HCT116 (cell line): ENCODE results near the gene L1CAM. TPM values are rescaled to one million over a fixed set of nuclear protein-coding genes. Genes with fewer than 3 reads are reported as not detected.

Source experiments
- ATAC-seq: fragments of 200-7000 bp; cut with Tn5 transposase; 2 replicates; pipeline ENCODE4 v1.9.1; 2020; ENCODE audit warnings: mild to moderate bottlenecking, moderate library complexity
- BruUV-seq: library from RNA; stranded (reverse); fragments of 400-500 nt; replicated peaks from 2 replicates; lab custom pipeline; 2021; lab: Mats Ljungman, UMichigan
- CTCF ChIA-PET: fragments of 300-600 bp; sonication (Branson Sonifier 250); formaldehyde crosslinking; loops from one replicate; lab custom pipeline; 2021; ENCODE audit warnings: antibody characterized with exemption; lab: Charles Lee
- POLR2A ChIA-PET: fragments of 300-600, 350-600 bp; sonication (Branson Sonifier 250); formaldehyde crosslinking; loops from one replicate; lab custom pipeline; 2021; ENCODE audit warnings: antibody characterized with exemption; lab: Charles Lee
- RAD21 ChIA-PET, 2 experiments: fragments of 300-600 bp; sonication (Branson Sonifier 250); formaldehyde crosslinking; loops; one replicate each; lab custom pipeline; 2023; ENCODE audit warnings: low total read pairs in 2 of 2; ENCODE audit not compliant: uncharacterized antibody in 2 of 2, unreplicated experiment in 2 of 2, low non-redundant PET in 1 of 2; lab: Charles Lee
- DNase-seq: peaks from one replicate; pipeline ENCODE4 v3.0.0-alpha.2; 2010; ENCODE audit warnings: low read depth, low spot score
- H2AFZ ChIP-seq: fragments of 200-600 bp; shearing (Covaris generic), sonication (generic); 2 replicates; pipeline ENCODE4 v1.6.1; 2017; ENCODE audit warnings: low read depth, mixed run types, mixed read lengths, antibody characterized with exemption, low read length; ENCODE audit not compliant: poor library complexity, severe bottlenecking
- H3K27ac ChIP-seq: 2 replicates; pipeline ENCODE4 v1.5.1; 2012; ENCODE audit warnings: low read depth, low read length
- H3K27me3 ChIP-seq: fragments of 200-600 bp; sonication (generic); 2 replicates; pipeline ENCODE4 v1.6.1; 2016; ENCODE audit warnings: mixed run types, low read length, mixed read lengths; ENCODE audit not compliant: insufficient read depth
- H3K36me3 ChIP-seq, 2 experiments: fragments of 200-500 bp in 1 of 2; fragments of 200-600 bp in 1 of 2; sonication (Bioruptor generic) in 1 of 2; sonication (generic) in 1 of 2; 2 replicates each; pipeline versions ENCODE4 v1.5.1 to v1.6.1; 2014 to 2016; ENCODE audit warnings: low read length in 2 of 2, inconsistent platforms in 1 of 2, mixed read lengths in 1 of 2, mixed run types in 1 of 2; ENCODE audit not compliant: insufficient read depth in 2 of 2, control insufficient read depth in 1 of 2
- H3K4me1 ChIP-seq, 2 experiments: fragments of 200-600 bp in 1 of 2; sonication (generic) in 1 of 2; 2 replicates each; pipeline versions ENCODE4 v1.5.1 to v1.6.1; 2012 to 2017; ENCODE audit warnings: low read length in 2 of 2, inconsistent platforms in 1 of 2, mild to moderate bottlenecking in 1 of 2, mixed read lengths in 1 of 2, mixed run types in 1 of 2, moderate library complexity in 1 of 2; ENCODE audit not compliant: insufficient read depth in 2 of 2, control insufficient read depth in 1 of 2
- H3K4me2 ChIP-seq: fragments of 200-600 bp; sonication (generic); 2 replicates; pipeline ENCODE4 v1.6.1; 2017; ENCODE audit warnings: mixed run types, low read length, mixed read lengths
- H3K4me3 ChIP-seq, 2 experiments: fragments of 200-600 bp in 1 of 2; sonication (generic) in 1 of 2; replicated peaks in 1 of 2; 2 replicates each; pipeline ENCODE4 v1.5.1; 2011 to 2016; ENCODE audit warnings: low read length in 2 of 2, control low read depth in 1 of 2, low read depth in 1 of 2, mild to moderate bottlenecking in 1 of 2, mixed read lengths in 1 of 2, mixed run types in 1 of 2
- H3K79me2 ChIP-seq: fragments of 200-600 bp; sonication (generic); 2 replicates; pipeline ENCODE4 v1.6.1; 2017; ENCODE audit warnings: mild to moderate bottlenecking, mixed run types, low read length, moderate library complexity, mixed read lengths; ENCODE audit not compliant: insufficient read depth
- H3K9ac ChIP-seq: fragments of 200-600 bp; sonication (generic); 2 replicates; pipeline ENCODE4 v1.6.1; 2016; ENCODE audit warnings: low read length, mixed read lengths
- H3K9me2 ChIP-seq: fragments of 200-600 bp; sonication (generic), shearing (Covaris generic); 2 replicates; pipeline ENCODE4 v1.6.1; 2017; ENCODE audit warnings: mixed run types, mild to moderate bottlenecking, moderate library complexity; ENCODE audit not compliant: insufficient read depth
- H3K9me3 ChIP-seq, 2 experiments: fragments of 200-500 bp in 1 of 2; fragments of 200-600 bp in 1 of 2; sonication (Bioruptor generic) in 1 of 2; sonication (generic) in 1 of 2; 2 replicates each; pipeline ENCODE4 v1.6.1; 2014 to 2017; ENCODE audit warnings: low read length in 2 of 2, mixed read lengths in 2 of 2, inconsistent platforms in 1 of 2, low read depth in 1 of 2, mild to moderate bottlenecking in 1 of 2, mixed run types in 1 of 2, moderate library complexity in 1 of 2; ENCODE audit not compliant: control insufficient read depth in 1 of 2, insufficient read depth in 1 of 2
- H4K20me1 ChIP-seq: fragments of 200-600 bp; sonication (generic), shearing (Covaris generic); 2 replicates; pipeline ENCODE4 v1.6.1; 2017; ENCODE audit warnings: mixed run types, mild to moderate bottlenecking, moderate library complexity; ENCODE audit not compliant: insufficient read depth
- CBX3 ChIP-seq: IDR thresholded peaks from 2 replicates; pipeline ENCODE4 v1.6.1; 2012; ENCODE audit warnings: low read depth
- CEBPB ChIP-seq: IDR thresholded peaks from 2 replicates; pipeline ENCODE4 v1.6.1; 2012; ENCODE audit warnings: low read depth
- EGR1 ChIP-seq: IDR thresholded peaks from 2 replicates; pipeline ENCODE4 v1.6.1; 2012; ENCODE audit warnings: low read depth
- ELF1 ChIP-seq: IDR thresholded peaks from 2 replicates; pipeline ENCODE4 v1.6.1; 2012; ENCODE audit warnings: low read depth, borderline replicate concordance
- EZH2 ChIP-seq: fragments of 200-600 bp; sonication (generic); IDR thresholded peaks from 2 replicates; pipeline ENCODE4 v1.6.1; 2017; ENCODE audit warnings: antibody characterized with exemption, mixed run types
- EZH2phosphoT487 ChIP-seq: fragments of 200-600 bp; IDR thresholded peaks from 2 replicates; pipeline ENCODE4 v1.6.1; 2018; ENCODE audit warnings: antibody characterized with exemption, borderline replicate concordance
- FOSL1 ChIP-seq: IDR thresholded peaks from 2 replicates; pipeline ENCODE4 v1.6.1; 2012; ENCODE audit warnings: low read depth
- JUND ChIP-seq: IDR thresholded peaks from 2 replicates; pipeline ENCODE4 v1.6.1; 2012
- POLR2A ChIP-seq: IDR thresholded peaks from 2 replicates; pipeline ENCODE4 v1.7.0; 2011; ENCODE audit warnings: borderline replicate concordance; ENCODE audit not compliant: insufficient read depth, insufficient read length; ENCODE audit errors: extremely low read depth
- POLR2AphosphoS5 ChIP-seq: IDR thresholded peaks from 2 replicates; pipeline ENCODE4 v1.6.1; 2011; ENCODE audit warnings: mild to moderate bottlenecking, low read depth, low read length, moderate library complexity
- RAD21 ChIP-seq: IDR thresholded peaks from 2 replicates; pipeline ENCODE4 v1.6.1; 2012; ENCODE audit warnings: low read depth, mild to moderate bottlenecking
- SIN3A ChIP-seq: IDR thresholded peaks from 2 replicates; pipeline ENCODE4 v1.6.1; 2012; ENCODE audit warnings: low read depth
- SP1 ChIP-seq: IDR thresholded peaks from 2 replicates; pipeline ENCODE4 v1.6.1; 2012; ENCODE audit warnings: low read depth
- SRF ChIP-seq: IDR thresholded peaks from 2 replicates; pipeline ENCODE4 v1.6.1; 2012; ENCODE audit warnings: low read depth
- YY1 ChIP-seq: IDR thresholded peaks from 2 replicates; pipeline ENCODE4 v1.6.1; 2011; ENCODE audit warnings: low read length, low read depth, moderate library complexity, mild to moderate bottlenecking; ENCODE audit not compliant: insufficient replicate concordance; ENCODE audit errors: extremely low read depth
- ZFX ChIP-seq: fragments of 450-650 bp; IDR thresholded peaks from 2 replicates; pipeline ENCODE4 v1.6.1; 2017
- ZNF274 ChIP-seq: fragments of 200-500 bp; sonication (Bioruptor generic); IDR thresholded peaks from 2 replicates; pipeline ENCODE4 v1.6.1; 2014; ENCODE audit warnings: mild to moderate bottlenecking, low read depth, low read length, inconsistent platforms
- intact Hi-C: fragments of 100-400 bp; cut with micrococcal nuclease; formaldehyde crosslinking; loops from 2 replicates; pipeline ENCODE4 v1.10.0; 2022
- total RNA-seq: library from RNA; stranded (reverse); gene quantifications from one replicate; pipeline ENCODE4 v1.2.1, GENCODE V29; 2021; ENCODE audit not compliant: unreplicated experiment
- TF ChIP-seq, protein P1 (sequence below), 3 experiments: fragments of 200-600 bp in 1 of 3; sonication (generic) in 1 of 3; IDR thresholded peaks in 2 of 3; conservative IDR thresholded peaks in 1 of 3; 2 replicates each; pipeline ENCODE4 v1.5.1; 2012 to 2017; ENCODE audit warnings: low read depth in 2 of 3, low read length in 2 of 3, antibody characterized with exemption in 1 of 3, borderline replicate concordance in 1 of 3, control low read depth in 1 of 3, mild to moderate bottlenecking in 1 of 3, mixed read lengths in 1 of 3, mixed run types in 1 of 3, moderate library complexity in 1 of 3; ENCODE audit not compliant: insufficient read depth in 1 of 3
- TF ChIP-seq, protein P2 (sequence below): IDR thresholded peaks from 2 replicates; pipeline ENCODE4 v1.6.1; 2011; ENCODE audit warnings: mild to moderate bottlenecking, low read length, moderate library complexity; ENCODE audit not compliant: insufficient replicate concordance; ENCODE audit errors: extremely low read depth
- TF ChIP-seq, protein P3 (sequence below): IDR thresholded peaks from 2 replicates; pipeline ENCODE4 v1.6.1; 2012; ENCODE audit warnings: low read depth
- TF ChIP-seq, protein P4 (sequence below): IDR thresholded peaks from 2 replicates; pipeline ENCODE4 v1.6.1; 2012

L1CAM gene
- total RNA-seq, 1 experiment from 2014 or later: 14.8 TPM

DNA sequence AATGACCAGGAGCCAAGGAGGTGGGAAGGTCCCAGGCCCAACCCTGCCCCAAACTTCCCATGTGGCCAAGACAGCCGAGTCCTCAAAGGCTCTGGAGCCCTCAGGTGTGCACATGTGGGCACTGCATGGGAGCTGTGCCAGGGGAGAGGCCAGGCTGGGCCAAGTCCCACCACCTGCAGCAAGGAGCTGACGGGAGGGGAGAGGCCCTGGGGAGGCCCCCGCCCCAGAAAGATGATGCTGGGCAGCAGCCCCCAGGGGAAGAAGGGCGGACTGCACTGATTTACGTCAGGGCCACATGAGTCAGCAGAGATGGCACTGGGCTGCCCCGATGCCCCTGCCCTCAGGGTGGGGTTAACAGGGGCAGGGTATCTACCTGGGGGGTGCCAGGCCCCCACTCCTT is 1.4 kb downstream of the L1CAM start:
- no peaks in the 10 kb centered on the region for H3K9me3 ChIP-seq
- ATAC-seq (peak; percentile 75), DNase-seq (peak; percentile 10)
- peak overlapping the region; percentile 47 to 52 for H3K4me3 ChIP-seq
- no peak overlapping the region for H2AFZ ChIP-seq
- H4K20me1 ChIP-seq: no peaks in the 10 kb centered on the region
- no peaks in the 10 kb centered on the region for H3K9me2 ChIP-seq
- no peak overlapping the region for H3K9ac ChIP-seq
- TF ChIP-seq ELF1: no peak
- no peak for TF ChIP-seq EZH2
- TF ChIP-seq FOSL1: no peak
- TF ChIP-seq ZFX: no peak
- no peak for TF ChIP-seq EGR1
- no peak for TF ChIP-seq CEBPB
- TF ChIP-seq SIN3A: no peak
- TF ChIP-seq, protein P1, sequence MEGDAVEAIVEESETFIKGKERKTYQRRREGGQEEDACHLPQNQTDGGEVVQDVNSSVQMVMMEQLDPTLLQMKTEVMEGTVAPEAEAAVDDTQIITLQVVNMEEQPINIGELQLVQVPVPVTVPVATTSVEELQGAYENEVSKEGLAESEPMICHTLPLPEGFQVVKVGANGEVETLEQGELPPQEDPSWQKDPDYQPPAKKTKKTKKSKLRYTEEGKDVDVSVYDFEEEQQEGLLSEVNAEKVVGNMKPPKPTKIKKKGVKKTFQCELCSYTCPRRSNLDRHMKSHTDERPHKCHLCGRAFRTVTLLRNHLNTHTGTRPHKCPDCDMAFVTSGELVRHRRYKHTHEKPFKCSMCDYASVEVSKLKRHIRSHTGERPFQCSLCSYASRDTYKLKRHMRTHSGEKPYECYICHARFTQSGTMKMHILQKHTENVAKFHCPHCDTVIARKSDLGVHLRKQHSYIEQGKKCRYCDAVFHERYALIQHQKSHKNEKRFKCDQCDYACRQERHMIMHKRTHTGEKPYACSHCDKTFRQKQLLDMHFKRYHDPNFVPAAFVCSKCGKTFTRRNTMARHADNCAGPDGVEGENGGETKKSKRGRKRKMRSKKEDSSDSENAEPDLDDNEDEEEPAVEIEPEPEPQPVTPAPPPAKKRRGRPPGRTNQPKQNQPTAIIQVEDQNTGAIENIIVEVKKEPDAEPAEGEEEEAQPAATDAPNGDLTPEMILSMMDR (IDR thresholded peaks at IDR 0.05 in 2 of 3, conservative IDR thresholded peaks at IDR 0.05 in 1 of 3; ENCODE audit: borderline replicate concordance in 1 of 3, insufficient read depth in 1 of 3, low read depth in 2 of 3, low read length in 2 of 3): peak; percentile 47 to 56 (median 54); a peak in 5 of 6 replicates
- no peak for TF ChIP-seq POLR2A
- TF ChIP-seq, protein P2, sequence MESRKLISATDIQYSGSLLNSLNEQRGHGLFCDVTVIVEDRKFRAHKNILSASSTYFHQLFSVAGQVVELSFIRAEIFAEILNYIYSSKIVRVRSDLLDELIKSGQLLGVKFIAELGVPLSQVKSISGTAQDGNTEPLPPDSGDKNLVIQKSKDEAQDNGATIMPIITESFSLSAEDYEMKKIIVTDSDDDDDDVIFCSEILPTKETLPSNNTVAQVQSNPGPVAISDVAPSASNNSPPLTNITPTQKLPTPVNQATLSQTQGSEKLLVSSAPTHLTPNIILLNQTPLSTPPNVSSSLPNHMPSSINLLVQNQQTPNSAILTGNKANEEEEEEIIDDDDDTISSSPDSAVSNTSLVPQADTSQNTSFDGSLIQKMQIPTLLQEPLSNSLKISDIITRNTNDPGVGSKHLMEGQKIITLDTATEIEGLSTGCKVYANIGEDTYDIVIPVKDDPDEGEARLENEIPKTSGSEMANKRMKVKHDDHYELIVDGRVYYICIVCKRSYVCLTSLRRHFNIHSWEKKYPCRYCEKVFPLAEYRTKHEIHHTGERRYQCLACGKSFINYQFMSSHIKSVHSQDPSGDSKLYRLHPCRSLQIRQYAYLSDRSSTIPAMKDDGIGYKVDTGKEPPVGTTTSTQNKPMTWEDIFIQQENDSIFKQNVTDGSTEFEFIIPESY: no peak
- peak; percentile 72 for TF ChIP-seq RAD21
- TF ChIP-seq, protein P3, sequence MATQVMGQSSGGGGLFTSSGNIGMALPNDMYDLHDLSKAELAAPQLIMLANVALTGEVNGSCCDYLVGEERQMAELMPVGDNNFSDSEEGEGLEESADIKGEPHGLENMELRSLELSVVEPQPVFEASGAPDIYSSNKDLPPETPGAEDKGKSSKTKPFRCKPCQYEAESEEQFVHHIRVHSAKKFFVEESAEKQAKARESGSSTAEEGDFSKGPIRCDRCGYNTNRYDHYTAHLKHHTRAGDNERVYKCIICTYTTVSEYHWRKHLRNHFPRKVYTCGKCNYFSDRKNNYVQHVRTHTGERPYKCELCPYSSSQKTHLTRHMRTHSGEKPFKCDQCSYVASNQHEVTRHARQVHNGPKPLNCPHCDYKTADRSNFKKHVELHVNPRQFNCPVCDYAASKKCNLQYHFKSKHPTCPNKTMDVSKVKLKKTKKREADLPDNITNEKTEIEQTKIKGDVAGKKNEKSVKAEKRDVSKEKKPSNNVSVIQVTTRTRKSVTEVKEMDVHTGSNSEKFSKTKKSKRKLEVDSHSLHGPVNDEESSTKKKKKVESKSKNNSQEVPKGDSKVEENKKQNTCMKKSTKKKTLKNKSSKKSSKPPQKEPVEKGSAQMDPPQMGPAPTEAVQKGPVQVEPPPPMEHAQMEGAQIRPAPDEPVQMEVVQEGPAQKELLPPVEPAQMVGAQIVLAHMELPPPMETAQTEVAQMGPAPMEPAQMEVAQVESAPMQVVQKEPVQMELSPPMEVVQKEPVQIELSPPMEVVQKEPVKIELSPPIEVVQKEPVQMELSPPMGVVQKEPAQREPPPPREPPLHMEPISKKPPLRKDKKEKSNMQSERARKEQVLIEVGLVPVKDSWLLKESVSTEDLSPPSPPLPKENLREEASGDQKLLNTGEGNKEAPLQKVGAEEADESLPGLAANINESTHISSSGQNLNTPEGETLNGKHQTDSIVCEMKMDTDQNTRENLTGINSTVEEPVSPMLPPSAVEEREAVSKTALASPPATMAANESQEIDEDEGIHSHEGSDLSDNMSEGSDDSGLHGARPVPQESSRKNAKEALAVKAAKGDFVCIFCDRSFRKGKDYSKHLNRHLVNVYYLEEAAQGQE: no peak
- no peak for TF ChIP-seq POLR2AphosphoS5
- TF ChIP-seq YY1: no peak
- no peak for TF ChIP-seq SP1
- TF ChIP-seq EZH2phosphoT487: no peak
- TF ChIP-seq, protein P4, sequence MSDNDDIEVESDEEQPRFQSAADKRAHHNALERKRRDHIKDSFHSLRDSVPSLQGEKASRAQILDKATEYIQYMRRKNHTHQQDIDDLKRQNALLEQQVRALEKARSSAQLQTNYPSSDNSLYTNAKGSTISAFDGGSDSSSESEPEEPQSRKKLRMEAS: peak; percentile 53; the same call in 1 of the 2 replicates
- TF ChIP-seq JUND: no peak
- TF ChIP-seq CBX3: no peak
- TF ChIP-seq SRF: no peak
- no peak for TF ChIP-seq ZNF274
- POLR2A ChIA-PET: no interaction called here
- H3K4me1 ChIP-seq: peaks cover 9 to 37% of the 10 kb centered on the region in 2 experiments
- H3K36me3 ChIP-seq: no peaks in the 10 kb centered on the region
- no peaks in the 10 kb centered on the region for H3K79me2 ChIP-seq
- no peak overlapping the region for H3K27ac ChIP-seq
- no TSS peak for BruUV-seq
- no peaks in the 10 kb centered on the region for H3K27me3 ChIP-seq
- CTCF ChIA-PET: no interaction called here
- peak overlapping the region; percentile 76 for H3K4me2 ChIP-seq
- RAD21 ChIA-PET: interaction anchor here in 1 of 2 experiments (0.7 kb wide), 1 partner anchor 90 kb away, joined by 3 read pairs; the partner anchor contains the start of genes IDH3G and SSR4
- intact Hi-C loops: loop anchor here (1.0 kb wide), 1 partner anchor 120 kb away; the partner anchor contains the start of gene PLXNB3
